Activated naive CD8-positive, alpha-beta T cell (primary cell): ENCODE data around the gene SUCNR1.
"Not testable (repeated sequence)": the region's sequence is repeated elsewhere in the genome, so short reads cannot be mapped to it uniquely, and the experiment has no call there.

Experiments
- H3K27ac Mint-ChIP-seq: one replicate; pipeline ENCODE4 v1.8.0; 2021; ENCODE audit warnings: mixed read lengths
- H3K27me3 Mint-ChIP-seq: one replicate; pipeline ENCODE4 v1.8.0; 2021; ENCODE audit warnings: mixed read lengths
- H3K36me3 Mint-ChIP-seq: one replicate; pipeline ENCODE4 v1.8.0; 2021; ENCODE audit warnings: mixed read lengths
- H3K4me1 Mint-ChIP-seq: one replicate; pipeline ENCODE4 v1.8.0; 2021; ENCODE audit warnings: low read depth, mixed read lengths
- H3K4me3 Mint-ChIP-seq: one replicate; pipeline ENCODE4 v1.8.0; 2021; ENCODE audit warnings: mild to moderate bottlenecking, mixed read lengths
- H3K9me3 Mint-ChIP-seq: one replicate; pipeline ENCODE4 v1.8.0; 2021; ENCODE audit warnings: low read depth, mixed read lengths

SUCNR1 gene

DNA sequence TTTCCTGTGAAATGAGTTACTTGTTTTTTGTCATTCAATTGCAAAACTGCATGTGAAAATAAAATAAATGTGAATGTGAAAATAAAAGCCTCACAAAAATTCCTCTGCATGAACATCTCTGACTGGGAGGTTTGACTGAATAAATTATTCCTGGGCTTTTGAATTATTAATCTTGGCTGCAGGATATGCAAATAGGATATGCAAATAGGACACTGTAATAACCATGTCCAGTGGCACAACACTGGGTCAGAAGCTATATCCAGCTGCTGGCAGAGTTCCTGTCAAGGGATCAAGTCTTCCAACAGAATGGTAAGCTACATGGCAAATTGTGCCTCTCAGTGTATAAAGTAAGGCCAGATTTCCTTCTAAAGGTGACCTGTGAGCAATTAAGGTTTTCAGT is at the start of gene SUCNR1:
Gene SUCNR1, plus strand, starts transcription at position 246 of the 400 bp plus-strand sequence. CDS start 6,250 bp downstream, outside the sequence.
- H3K36me3 Mint-ChIP-seq, result no peaks in the 10 kb centered on the region
- H3K27ac Mint-ChIP-seq, result no peak within 1 kb of the TSS
- peaks cover 14% of the 10 kb centered on the region for H3K4me1 Mint-ChIP-seq
- H3K4me3 Mint-ChIP-seq, result no peak within 1 kb of the TSS
- no peaks in the 10 kb centered on the region for H3K27me3 Mint-ChIP-seq
- H3K9me3 Mint-ChIP-seq, result no peaks in the 10 kb centered on the region

DNA sequence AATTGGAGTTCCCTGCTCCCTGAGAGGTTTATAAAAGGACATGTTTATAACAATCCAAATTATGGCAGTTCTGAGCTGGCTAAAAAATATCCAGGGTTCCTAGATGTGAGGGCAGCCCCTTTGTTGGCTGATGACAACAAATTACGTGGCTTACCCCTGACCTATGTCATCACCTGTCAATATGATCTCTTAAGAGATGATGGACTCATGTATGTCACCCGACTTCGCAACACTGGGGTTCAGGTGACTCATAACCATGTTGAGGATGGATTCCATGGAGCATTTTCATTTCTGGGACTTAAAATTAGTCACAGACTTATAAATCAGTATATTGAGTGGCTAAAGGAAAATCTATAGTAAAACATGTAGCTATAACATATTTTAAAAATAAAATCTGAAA is 45.6 kb upstream of the SUCNR1 start:
- no peaks in the 10 kb centered on the region for H3K36me3 Mint-ChIP-seq
- H3K27ac Mint-ChIP-seq, result no peak overlapping the region
- no peaks in the 10 kb centered on the region for H3K9me3 Mint-ChIP-seq
- no peaks in the 10 kb centered on the region for H3K4me1 Mint-ChIP-seq
- peaks cover 7% of the 10 kb centered on the region for H3K27me3 Mint-ChIP-seq
- H3K4me3 Mint-ChIP-seq, result no peak overlapping the region

GRCh38 chr3:151835751-151836525 is 37.5 kb upstream of the SUCNR1 start:
- no peak overlapping the region for H3K4me3 Mint-ChIP-seq
- H3K4me1 Mint-ChIP-seq, result no peaks in the 10 kb centered on the region
- H3K27ac Mint-ChIP-seq, result no peak overlapping the region
- no peaks in the 10 kb centered on the region for H3K9me3 Mint-ChIP-seq
- peaks cover 7% of the 10 kb centered on the region for H3K27me3 Mint-ChIP-seq
- H3K36me3 Mint-ChIP-seq, result no peaks in the 10 kb centered on the region

DNA sequence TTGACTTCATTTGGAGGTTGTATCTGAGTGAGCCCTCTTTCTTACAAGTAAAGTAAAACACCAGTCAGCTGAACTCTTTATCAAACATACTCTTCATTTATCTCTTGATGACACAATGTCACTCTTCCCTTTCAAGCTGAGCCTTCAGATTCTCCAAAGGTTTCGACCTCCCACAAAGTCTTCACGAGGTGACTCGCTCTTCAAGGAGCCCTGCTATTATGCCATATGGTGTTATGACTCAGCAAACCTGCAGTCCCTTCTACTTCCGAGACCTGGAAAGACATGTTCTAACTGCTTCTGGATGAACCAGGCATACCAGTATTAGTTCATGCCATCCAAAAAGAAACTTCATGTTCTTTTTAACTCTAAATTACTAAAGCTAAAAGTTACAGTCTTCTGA is 36.4 kb upstream of the SUCNR1 start:
- H3K27me3 Mint-ChIP-seq, result peaks cover 7% of the 10 kb centered on the region
- no peaks in the 10 kb centered on the region for H3K36me3 Mint-ChIP-seq
- H3K9me3 Mint-ChIP-seq, result no peaks in the 10 kb centered on the region
- no peak overlapping the region for H3K4me3 Mint-ChIP-seq
- no peaks in the 10 kb centered on the region for H3K4me1 Mint-ChIP-seq
- H3K27ac Mint-ChIP-seq, result no peak overlapping the region

DNA sequence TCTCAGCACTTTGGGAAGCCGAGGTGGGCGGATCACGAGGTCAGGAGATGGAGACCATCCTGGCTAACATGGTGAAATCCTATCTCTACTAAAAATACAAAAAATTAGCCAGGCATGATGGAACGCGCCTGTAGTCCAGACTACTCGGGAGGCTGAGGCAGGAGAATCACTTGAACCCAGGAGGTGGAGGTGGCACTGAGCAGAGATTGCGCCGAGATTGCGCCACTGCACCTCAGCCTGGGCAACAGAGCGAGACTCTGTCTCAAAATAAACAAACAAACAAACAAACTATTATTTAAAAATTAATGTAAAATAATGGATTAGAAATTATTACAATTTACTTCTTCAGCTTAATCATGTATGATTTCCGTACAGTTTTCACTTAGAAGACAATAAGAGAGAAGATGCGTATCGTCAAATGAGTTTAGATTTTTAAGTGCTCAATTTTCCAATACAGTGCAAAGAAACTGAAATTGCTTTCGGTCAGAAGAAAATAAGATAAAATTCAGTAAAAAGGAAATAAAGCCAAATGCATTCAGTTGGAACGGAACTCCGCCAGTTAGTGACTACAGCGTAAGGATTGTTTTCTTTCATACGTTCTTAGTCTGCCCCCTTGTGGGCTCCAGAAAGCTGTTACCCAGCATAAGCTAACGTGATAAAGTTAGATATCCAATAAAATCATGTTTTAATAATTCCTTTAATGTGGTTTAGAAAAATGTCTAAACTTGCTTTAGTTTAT is 34.7 kb upstream of the SUCNR1 start:
- H3K9me3 Mint-ChIP-seq, result no peaks in the 10 kb centered on the region
- H3K27ac Mint-ChIP-seq, result no peak overlapping the region
- peaks cover 3% of the 10 kb centered on the region for H3K27me3 Mint-ChIP-seq
- no peaks in the 10 kb centered on the region for H3K4me1 Mint-ChIP-seq
- H3K4me3 Mint-ChIP-seq, result no peak overlapping the region
- no peaks in the 10 kb centered on the region for H3K36me3 Mint-ChIP-seq

DNA sequence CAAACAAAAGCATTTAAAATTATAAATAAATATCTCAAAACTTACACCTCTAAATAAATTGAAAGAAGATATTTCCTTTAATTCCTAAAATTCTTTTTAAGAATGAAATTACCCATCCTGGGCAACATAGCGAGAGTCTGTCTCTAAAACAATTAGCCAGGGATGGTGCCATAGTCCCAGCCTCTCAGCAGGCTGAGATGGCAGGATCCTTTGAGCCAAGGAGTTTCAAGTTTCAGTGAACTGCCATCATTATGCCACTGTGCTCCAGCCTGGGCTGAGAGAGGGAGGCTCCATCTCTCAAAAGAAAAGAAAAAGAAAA is 34.2 kb upstream of the SUCNR1 start:
- Mint-ChIP-seq H3K27ac (no peak overlapping the region), H3K27me3 (peaks cover 3% of the 10 kb centered on the region), H3K4me3 (no peak overlapping the region), H3K36me3 (no peaks in the 10 kb centered on the region), H3K9me3 (no peaks in the 10 kb centered on the region), H3K4me1 (no peaks in the 10 kb centered on the region)

GRCh38 chr3:151841801-151842200 is 31.6 kb upstream of the SUCNR1 start:
- H3K4me1 Mint-ChIP-seq, result no peaks in the 10 kb centered on the region
- H3K9me3 Mint-ChIP-seq, result no peaks in the 10 kb centered on the region
- no peaks in the 10 kb centered on the region for H3K36me3 Mint-ChIP-seq
- H3K27me3 Mint-ChIP-seq, result no peaks in the 10 kb centered on the region
- H3K27ac Mint-ChIP-seq, result no peak overlapping the region
- no peak overlapping the region for H3K4me3 Mint-ChIP-seq

DNA sequence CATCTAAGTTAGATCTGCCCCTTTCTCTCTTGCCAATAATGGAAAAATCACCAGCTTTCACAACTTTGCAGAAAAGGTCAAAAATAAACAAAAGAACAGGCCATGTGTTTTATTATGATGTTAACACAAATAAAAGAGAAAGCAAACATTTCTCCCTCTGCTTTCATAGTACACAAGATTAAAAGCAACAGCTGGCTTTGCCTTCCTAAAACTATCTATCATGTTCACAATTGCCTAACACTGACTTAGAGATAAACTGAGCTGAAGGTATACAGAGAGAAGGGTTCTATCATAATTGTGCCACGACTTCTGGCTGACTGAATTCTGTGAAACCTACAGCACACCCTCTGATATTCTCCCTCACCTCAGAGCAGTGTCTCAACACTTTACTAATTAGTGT is 30.2 kb upstream of the SUCNR1 start:
- Mint-ChIP-seq H3K27ac (no peak overlapping the region), H3K9me3 (no peaks in the 10 kb centered on the region)

DNA sequence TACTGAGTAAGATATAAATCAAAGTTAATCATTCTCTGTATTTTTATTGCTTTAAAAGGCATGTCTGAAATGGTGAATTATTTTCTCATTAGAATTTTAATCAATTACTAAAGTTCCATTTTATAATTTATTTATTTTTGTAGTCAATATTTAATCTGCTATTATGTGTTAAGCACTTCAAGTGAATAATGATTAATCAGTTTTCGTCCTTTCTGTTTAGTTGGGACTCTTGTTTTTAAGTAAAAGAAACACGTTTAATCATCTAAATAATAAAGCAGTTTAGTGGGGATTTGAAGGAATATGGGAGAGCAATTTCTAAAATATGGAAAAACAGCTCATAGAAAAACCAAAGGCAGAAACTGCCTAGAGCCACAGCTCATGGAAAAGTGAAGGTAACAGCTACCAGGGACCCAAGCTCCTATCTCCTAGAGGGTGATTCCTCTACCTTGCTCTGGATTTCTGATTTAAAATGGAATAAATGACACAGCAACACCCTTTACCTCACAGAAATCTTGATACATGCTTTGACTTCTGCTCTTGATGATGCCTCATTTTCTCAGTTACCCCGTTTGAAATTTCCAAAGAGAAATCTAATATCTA is 28.0 kb upstream of the SUCNR1 start:
- H3K27me3 Mint-ChIP-seq, result no peaks in the 10 kb centered on the region
- no peaks in the 10 kb centered on the region for H3K4me1 Mint-ChIP-seq
- H3K9me3 Mint-ChIP-seq, result peaks cover 5% of the 10 kb centered on the region
- no peak overlapping the region for H3K27ac Mint-ChIP-seq
- H3K4me3 Mint-ChIP-seq, result no peak overlapping the region
- no peaks in the 10 kb centered on the region for H3K36me3 Mint-ChIP-seq

More for the DNA sequence above, 30.2 kb upstream of the SUCNR1 start:
- Mint-ChIP-seq H3K4me3 (no peak overlapping the region), H3K36me3 (no peaks in the 10 kb centered on the region), H3K27me3 (no peaks in the 10 kb centered on the region), H3K4me1 (no peaks in the 10 kb centered on the region)

GRCh38 chr3:151850065-151850464 is 23.4 kb upstream of the SUCNR1 start:
- not testable (repeated sequence) for H3K4me1 Mint-ChIP-seq, H3K36me3 Mint-ChIP-seq, H3K27ac Mint-ChIP-seq, H3K27me3 Mint-ChIP-seq, H3K4me3 Mint-ChIP-seq, H3K9me3 Mint-ChIP-seq

GRCh38 chr3:151852074-151852811 is 21.2 kb upstream of the SUCNR1 start:
- Mint-ChIP-seq H3K27me3 (peaks cover 1% of the 10 kb centered on the region), H3K36me3 (no peaks in the 10 kb centered on the region), H3K4me3 (no peak overlapping the region), H3K27ac (no peak overlapping the region), H3K9me3 (peaks cover 5% of the 10 kb centered on the region), H3K4me1 (no peaks in the 10 kb centered on the region)

GRCh38 chr3:151856118-151856517 is 17.3 kb upstream of the SUCNR1 start:
- peaks cover 1% of the 10 kb centered on the region for H3K27me3 Mint-ChIP-seq
- no peak overlapping the region for H3K27ac Mint-ChIP-seq
- H3K36me3 Mint-ChIP-seq, result no peaks in the 10 kb centered on the region
- H3K9me3 Mint-ChIP-seq, result no peaks in the 10 kb centered on the region
- H3K4me1 Mint-ChIP-seq, result no peaks in the 10 kb centered on the region
- H3K4me3 Mint-ChIP-seq, result no peak overlapping the region

GRCh38 chr3:151856641-151857040 is 16.8 kb upstream of the SUCNR1 start:
- H3K36me3 Mint-ChIP-seq, result no peaks in the 10 kb centered on the region
- no peaks in the 10 kb centered on the region for H3K4me1 Mint-ChIP-seq
- H3K9me3 Mint-ChIP-seq, result no peaks in the 10 kb centered on the region
- peaks cover 1% of the 10 kb centered on the region for H3K27me3 Mint-ChIP-seq
- no peak overlapping the region for H3K27ac Mint-ChIP-seq
- H3K4me3 Mint-ChIP-seq, result no peak overlapping the region

- Mint-ChIP-seq H3K27ac (no peak overlapping the region), H3K4me1 (no peaks in the 10 kb centered on the region), H3K27me3 (peaks cover 1% of the 10 kb centered on the region)
Observed at GRCh38 chr3:151859233-151859673, 14.2 kb upstream of the SUCNR1 start.

DNA sequence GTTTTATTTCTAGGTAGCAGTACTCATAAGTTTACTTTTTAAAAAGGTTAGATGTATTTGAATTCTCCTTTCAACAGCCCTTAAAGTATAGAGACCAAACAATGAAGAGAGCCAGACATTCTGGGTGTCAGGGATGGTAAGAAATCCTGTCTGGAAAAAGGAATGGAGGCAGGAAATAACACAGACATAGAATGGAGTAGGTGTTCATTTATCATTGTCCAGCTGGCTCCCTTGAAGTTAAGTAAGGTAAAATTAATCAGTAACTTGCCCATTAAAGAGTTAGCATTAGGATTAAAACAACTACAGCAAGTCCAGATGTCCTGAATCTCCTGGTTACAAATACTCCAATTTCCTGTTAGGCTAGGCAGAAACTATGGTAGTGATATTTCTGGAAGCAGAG is 13.5 kb upstream of the SUCNR1 start:
- no peak overlapping the region for H3K4me3 Mint-ChIP-seq
- H3K4me1 Mint-ChIP-seq, result no peaks in the 10 kb centered on the region
- no peak overlapping the region for H3K27ac Mint-ChIP-seq
- no peaks in the 10 kb centered on the region for H3K36me3 Mint-ChIP-seq
- H3K27me3 Mint-ChIP-seq, result peaks cover 1% of the 10 kb centered on the region
- no peaks in the 10 kb centered on the region for H3K9me3 Mint-ChIP-seq

More at GRCh38 chr3:151859233-151859673, 14.2 kb upstream of the SUCNR1 start:
- Mint-ChIP-seq H3K9me3 (no peaks in the 10 kb centered on the region), H3K36me3 (no peaks in the 10 kb centered on the region), H3K4me3 (no peak overlapping the region)
